ENCODE measurements around the gene ERICH6.

Gene ERICH6

GRCh38 chr3:150745832-150746231 lies 42.1 kb upstream of the ERICH6 start:
- TF ChIP-seq, protein P1, sequence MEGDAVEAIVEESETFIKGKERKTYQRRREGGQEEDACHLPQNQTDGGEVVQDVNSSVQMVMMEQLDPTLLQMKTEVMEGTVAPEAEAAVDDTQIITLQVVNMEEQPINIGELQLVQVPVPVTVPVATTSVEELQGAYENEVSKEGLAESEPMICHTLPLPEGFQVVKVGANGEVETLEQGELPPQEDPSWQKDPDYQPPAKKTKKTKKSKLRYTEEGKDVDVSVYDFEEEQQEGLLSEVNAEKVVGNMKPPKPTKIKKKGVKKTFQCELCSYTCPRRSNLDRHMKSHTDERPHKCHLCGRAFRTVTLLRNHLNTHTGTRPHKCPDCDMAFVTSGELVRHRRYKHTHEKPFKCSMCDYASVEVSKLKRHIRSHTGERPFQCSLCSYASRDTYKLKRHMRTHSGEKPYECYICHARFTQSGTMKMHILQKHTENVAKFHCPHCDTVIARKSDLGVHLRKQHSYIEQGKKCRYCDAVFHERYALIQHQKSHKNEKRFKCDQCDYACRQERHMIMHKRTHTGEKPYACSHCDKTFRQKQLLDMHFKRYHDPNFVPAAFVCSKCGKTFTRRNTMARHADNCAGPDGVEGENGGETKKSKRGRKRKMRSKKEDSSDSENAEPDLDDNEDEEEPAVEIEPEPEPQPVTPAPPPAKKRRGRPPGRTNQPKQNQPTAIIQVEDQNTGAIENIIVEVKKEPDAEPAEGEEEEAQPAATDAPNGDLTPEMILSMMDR (IDR thresholded peaks at IDR 0.05; ENCODE audit: extremely low read depth, missing control alignments): no peak
- DNase-seq (ENCODE audit: low spot score): no peak

- TF ChIP-seq, protein P1 (IDR thresholded peaks at IDR 0.05; ENCODE audit: extremely low read depth, missing control alignments): no peak
Observed at GRCh38 chr3:150744919-150745211, 41.1 kb upstream of the ERICH6 start.

DNA sequence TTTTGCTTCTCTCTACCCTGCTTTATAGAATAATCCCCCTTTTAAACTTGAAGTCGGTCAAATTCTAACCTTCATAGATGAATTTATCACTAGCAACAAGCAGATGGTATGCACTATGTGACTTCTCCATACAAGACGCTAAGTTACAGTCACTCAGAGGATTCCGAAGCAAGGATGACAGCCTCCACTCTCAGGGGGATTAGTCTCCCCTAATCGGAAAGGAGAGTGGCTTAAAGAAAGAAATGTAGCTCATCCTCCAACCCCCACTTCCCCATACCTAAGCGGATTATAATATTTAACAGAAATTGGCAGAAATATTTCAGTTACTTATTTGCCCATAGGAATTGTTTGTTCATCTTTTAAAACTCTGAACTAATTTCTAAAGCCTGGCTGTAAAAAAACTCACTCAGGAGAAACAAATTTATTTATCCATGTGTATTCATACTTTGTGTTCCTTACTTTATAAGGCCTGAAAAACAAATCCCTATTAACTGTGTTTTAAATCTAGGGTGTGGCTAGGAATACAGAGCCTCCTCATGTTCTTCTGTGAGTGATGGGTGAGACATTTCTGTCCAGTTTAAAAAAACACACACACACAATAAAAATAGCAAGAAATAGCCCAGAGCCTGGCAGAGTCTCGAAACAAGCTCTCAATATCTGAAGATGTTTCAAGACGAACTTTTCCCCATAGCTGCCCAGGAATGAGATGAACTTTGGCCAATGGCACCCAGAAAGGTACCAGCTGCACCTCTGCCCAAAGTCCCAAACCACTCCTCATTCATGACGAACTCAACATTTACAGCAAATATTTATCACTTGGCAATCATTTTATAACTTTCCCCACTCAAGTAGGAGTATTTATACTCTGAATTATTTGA lies 40.6 kb upstream of the ERICH6 start:
- TF ChIP-seq, protein P1 (IDR thresholded peaks at IDR 0.05; ENCODE audit: extremely low read depth, missing control alignments): no peak
- no peak for DNase-seq (ENCODE audit: low spot score)

More at GRCh38 chr3:150744919-150745211, 41.1 kb upstream of the ERICH6 start:
- no peak for DNase-seq (ENCODE audit: low spot score)

- no peak for DNase-seq (ENCODE audit: low spot score)
- TF ChIP-seq, protein P1 (IDR thresholded peaks at IDR 0.05; ENCODE audit: extremely low read depth, missing control alignments): no peak
Observed at GRCh38 chr3:150743508-150743907, 39.8 kb upstream of the ERICH6 start.

- no peak for DNase-seq (ENCODE audit: low spot score)
- TF ChIP-seq, protein P1 (IDR thresholded peaks at IDR 0.05; ENCODE audit: extremely low read depth, missing control alignments): no peak
Observed at GRCh38 chr3:150742679-150743078, 39.0 kb upstream of the ERICH6 start.

DNA sequence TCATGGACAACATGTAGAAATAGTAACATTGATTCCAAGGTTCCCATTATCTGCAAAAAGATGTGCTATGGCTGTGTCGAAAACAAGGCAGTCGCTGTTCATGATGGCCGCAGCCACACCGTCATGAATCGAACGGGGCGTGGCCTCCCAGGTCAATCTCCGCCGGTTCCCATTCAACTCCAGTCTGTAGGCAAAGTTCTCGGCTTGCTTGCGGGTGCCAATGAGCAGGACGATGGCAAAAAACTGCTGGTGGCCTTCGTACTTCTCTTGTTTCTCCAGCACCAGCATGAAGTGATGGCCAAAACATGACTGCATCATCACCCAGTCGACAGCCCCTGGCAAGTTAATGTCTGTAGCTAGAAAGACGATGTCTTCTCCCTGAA lies 38.4 kb upstream of the ERICH6 start:
- DNase-seq (ENCODE audit: low spot score): no peak
- TF ChIP-seq, protein P1 (IDR thresholded peaks at IDR 0.05; ENCODE audit: extremely low read depth, missing control alignments): no peak

- no peak for DNase-seq (ENCODE audit: low spot score)
- TF ChIP-seq, protein P1 (IDR thresholded peaks at IDR 0.05; ENCODE audit: extremely low read depth, missing control alignments): no peak
Observed at GRCh38 chr3:150741497-150742140, 37.9 kb upstream of the ERICH6 start.

Data from GM20000 (cell line).